ENCODE data around the gene HEATR3.

The HEATR3 gene

GRCh38 chr16:50153596-50154419, 88.0 kb downstream of the HEATR3 start:
- peak; percentile 57 for DNase-seq (ENCODE audit: low spot score)
- in situ Hi-C loops (cut with MboI; ENCODE audit: low sequenced_read_pairs, unreplicated experiment), result no loop called here

GRCh38 chr16:50154420-50154950, 88.7 kb downstream of the HEATR3 start:
- no peak for TF ChIP-seq CTCF (IDR thresholded peaks at IDR 0.05; ENCODE audit: borderline replicate concordance, control extremely low read depth, extremely low read depth, insufficient read depth, missing control alignments)
- DNase-seq (ENCODE audit: low spot score), result no peak
- in situ Hi-C loops (cut with MboI; ENCODE audit: low sequenced_read_pairs, unreplicated experiment), result no loop called here

More at GRCh38 chr16:50153596-50154419, 88.0 kb downstream of the HEATR3 start:
- TF ChIP-seq CTCF (IDR thresholded peaks at IDR 0.05; ENCODE audit: borderline replicate concordance, control extremely low read depth, extremely low read depth, insufficient read depth, missing control alignments), result no peak

GRCh38 chr16:50155925-50156324, 90.2 kb downstream of the HEATR3 start:
- no peak for TF ChIP-seq CTCF (IDR thresholded peaks at IDR 0.05; ENCODE audit: borderline replicate concordance, control extremely low read depth, extremely low read depth, insufficient read depth, missing control alignments)
- in situ Hi-C loops (cut with MboI; ENCODE audit: low sequenced_read_pairs, unreplicated experiment), result no loop called here
- no peak for DNase-seq (ENCODE audit: low spot score)
